Thyroid gland (tissue), 4 donors: ENCODE measurements around the gene KCTD18. TPM values are rescaled to one million over a fixed set of nuclear protein-coding genes. Genes with fewer than 3 reads are reported as not detected.

Experiments
- DNase-seq, 2 donors: peaks; one replicate each; pipeline ENCODE4 v3.0.0-alpha.2; 2019
- H3K27ac ChIP-seq, 3 donors: fragments of 200-600 bp; sonication (generic); 1 replicate in 2 of 3; 2 replicates in 1 of 3; pipeline ENCODE4 v1.5.1; 2016 to 2019; ENCODE audit warnings: mild to moderate bottlenecking in 1 of 3, moderate library complexity in 1 of 3
- H3K27me3 ChIP-seq: fragments of 200-600 bp; sonication (generic); one replicate; pipeline ENCODE4 v1.5.1; 2019
- H3K36me3 ChIP-seq, 2 donors: fragments of 200-600 bp; sonication (generic); one replicate each; pipeline ENCODE4 v1.5.1; 2016 to 2019
- H3K4me1 ChIP-seq, 2 donors: fragments of 200-600 bp; sonication (generic); one replicate each; pipeline ENCODE4 v1.5.1; 2017 to 2019
- H3K4me3 ChIP-seq, 3 donors: fragments of 200-600 bp; sonication (generic); replicated peaks in 1 of 3; 1 replicate in 2 of 3; 2 replicates in 1 of 3; pipeline ENCODE4 v1.5.1; 2016; ENCODE audit warnings: mild to moderate bottlenecking in 1 of 3
- H3K9me3 ChIP-seq: fragments of 200-600 bp; sonication (generic); one replicate; pipeline ENCODE4 v1.5.1; 2017
- CTCF ChIP-seq, 6 experiments: fragments of 200-600 bp in 3 of 6; fragments of 450-650 bp in 3 of 6; sonication (generic) in 3 of 6; IDR thresholded peaks; one replicate each; pipeline ENCODE4 v1.5.1; 2016 to 2019; ENCODE audit warnings: antibody characterized with exemption in 6 of 6, mild to moderate bottlenecking in 2 of 6, inconsistent platforms in 1 of 6, moderate library complexity in 1 of 6
- POLR2A ChIP-seq, 2 donors: fragments of 450-650 bp; IDR thresholded peaks; one replicate each; pipeline ENCODE4 v1.6.1; 2017; ENCODE audit warnings: antibody characterized with exemption in 2 of 2, mild to moderate bottlenecking in 2 of 2, moderate library complexity in 1 of 2
- WGBS, 2 donors: methylation state at CpG; one replicate each; pipeline ENCODE4 v1.1.5; 2017; 5-methylcytosine and 5-hydroxymethylcytosine counted together
- intact Hi-C: fragments of 100-400 bp; cut with DNase I; formaldehyde crosslinking; loops from one replicate; pipeline ENCODE4 v1.15.1; 2023
- total RNA-seq, 4 donors: library from RNA; depleted of rRNA; stranded (reverse); fragments of >200 nt; gene quantifications; one replicate each; pipeline ENCODE4 v1.2.3, GENCODE V29; 2016

The KCTD18 gene
- total RNA-seq, 4 donors from 2014 or later: 30.5 to 122 (median 60.4) TPM

- intact Hi-C loops: loop anchor here (10.0 kb wide), 1 partner anchor 161 kb away; no protein-coding TSS in a partner anchor
- Histone ChIP-seq H3K36me3 (peaks cover 11 to 21% of the 10 kb centered on the region in 2 donors), H3K4me1 (no peaks in the 10 kb centered on the region), H3K4me3 (no peak overlapping the region), H3K27ac (no peak overlapping the region), H3K9me3 (no peaks in the 10 kb centered on the region), H3K27me3 (no peaks in the 10 kb centered on the region)
- DNase-seq: no peak
- 94 to 98% methylated on average over 4 of the region's 4 CpGs for WGBS, 2 donors
- TF ChIP-seq CTCF (IDR thresholded peaks at IDR 0.05): no peak
- no peak for TF ChIP-seq POLR2A (IDR thresholded peaks at IDR 0.05)
These were observed 34.1 kb downstream of the KCTD18 start for GRCh38 chr2:200475795-200476194.

DNA sequence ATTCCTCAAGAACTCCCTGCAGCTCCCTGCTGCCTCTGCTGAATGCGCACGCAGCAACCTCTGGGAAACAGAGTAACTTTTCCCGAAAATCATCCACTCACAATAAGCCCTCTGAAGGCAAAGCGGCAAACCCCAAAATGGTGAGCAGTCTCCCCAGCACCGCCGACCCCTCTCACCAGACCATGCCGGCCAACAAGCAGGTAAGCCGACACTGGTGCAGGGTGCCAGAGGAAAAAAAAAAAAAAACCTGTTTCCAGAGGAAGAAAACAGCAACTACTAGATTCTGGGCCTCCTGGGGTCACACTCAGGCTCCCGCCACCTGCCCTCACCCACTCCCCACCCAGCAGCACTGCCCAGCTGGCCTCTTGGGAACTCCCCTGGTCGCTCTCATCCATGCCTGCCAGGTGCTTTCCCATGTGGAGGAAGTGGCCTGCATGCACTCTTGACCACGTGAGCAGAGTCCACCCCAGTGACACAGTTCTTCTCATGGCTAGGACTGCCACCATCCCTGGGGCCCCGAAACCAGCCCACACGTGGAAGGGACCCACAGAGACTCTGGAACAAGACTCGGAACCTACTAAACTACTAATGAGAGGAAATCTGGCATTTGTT lies 36.9 kb downstream of the KCTD18 start:
- Histone ChIP-seq H3K27ac (no peak overlapping the region), H3K27me3 (no peaks in the 10 kb centered on the region), H3K4me3 (no peak overlapping the region), H3K36me3 (peaks cover 11 to 40% of the 10 kb centered on the region in 2 donors), H3K4me1 (no peaks in the 10 kb centered on the region), H3K9me3 (no peaks in the 10 kb centered on the region)
- TF ChIP-seq POLR2A (IDR thresholded peaks at IDR 0.05) (no peak), CTCF (IDR thresholded peaks at IDR 0.05) (no peak)
- intact Hi-C loops: loop anchor here (10.0 kb wide), 1 partner anchor 158 kb away; no protein-coding TSS in a partner anchor
- DNase-seq: no peak
- 92 to 96% methylated on average over 14 of the region's 14 CpGs for WGBS, 2 donors

- Histone ChIP-seq H3K27ac (no peak overlapping the region), H3K4me1 (no peaks in the 10 kb centered on the region), H3K4me3 (no peak overlapping the region), H3K36me3 (peaks cover 11 to 36% of the 10 kb centered on the region in 2 donors), H3K9me3 (no peaks in the 10 kb centered on the region), H3K27me3 (no peaks in the 10 kb centered on the region)
- whole genome bisulfite sequencing, 2 donors: 87 to 92% methylated on average over 8 of the region's 8 CpGs
- no peak for TF ChIP-seq CTCF (IDR thresholded peaks at IDR 0.05)
- no peak for TF ChIP-seq POLR2A (IDR thresholded peaks at IDR 0.05)
- intact Hi-C loops: loop anchor here (10.0 kb wide), 1 partner anchor 157 kb away; no protein-coding TSS in a partner anchor
- DNase-seq: no peak
These were observed 37.8 kb downstream of the KCTD18 start for GRCh38 chr2:200471928-200472645.

- Histone ChIP-seq H3K4me3 (no peak overlapping the region), H3K27ac (no peak overlapping the region), H3K27me3 (no peaks in the 10 kb centered on the region), H3K36me3 (peaks cover 11 to 33% of the 10 kb centered on the region in 2 donors), H3K4me1 (no peaks in the 10 kb centered on the region), H3K9me3 (no peaks in the 10 kb centered on the region)
- TF ChIP-seq CTCF (IDR thresholded peaks at IDR 0.05): peak in 4 of 6 experiments; percentile 18 to 62 (median 47)
- TF ChIP-seq POLR2A (IDR thresholded peaks at IDR 0.05): no peak
- intact Hi-C loops: loop anchor here (10.0 kb wide), 1 partner anchor 157 kb away; no protein-coding TSS in a partner anchor
- 58 to 65% methylated on average over 7 to 8 of the region's 8 CpGs for WGBS, 2 donors
- DNase-seq: peak in 1 of 2 donors; percentile 24
These were observed 38.5 kb downstream of the KCTD18 start for GRCh38 chr2:200471324-200471848.
